ENCODE data around the gene ANKRD12.

The ANKRD12 gene

GRCh38 chr18:9120796-9121195, 15.8 kb upstream of the ANKRD12 start:
- DNase-seq (ENCODE audit: low read depth), result no peak
- TF ChIP-seq CTCF (conservative IDR thresholded peaks at IDR 0.05; ENCODE audit: control insufficient read depth, insufficient read depth, low read depth, low read length), result no peak
- no peak overlapping the region for H3K4me3 ChIP-seq (ENCODE audit: control insufficient read depth, low read depth, low read length)

DNA sequence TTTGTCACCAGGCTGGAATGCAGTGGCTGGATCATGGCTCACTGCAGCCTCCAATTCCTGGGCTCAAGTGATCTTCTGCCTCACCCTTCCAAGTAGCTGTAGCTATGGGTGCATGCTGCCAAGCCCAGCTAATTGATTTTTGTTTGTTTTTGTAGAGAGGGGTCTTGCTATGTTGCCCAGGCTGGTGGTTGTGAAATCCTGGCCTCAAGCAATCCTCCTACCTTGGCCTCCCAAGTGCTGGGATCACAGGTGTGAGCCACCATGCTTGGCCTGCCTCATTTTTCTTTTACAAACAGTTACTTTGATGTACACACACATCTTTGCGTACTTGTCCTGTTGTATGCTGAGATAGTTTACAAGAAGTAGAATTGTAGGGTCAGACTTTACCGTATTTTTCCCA, 13.1 kb upstream of the ANKRD12 start:
- no peak for DNase-seq (ENCODE audit: low read depth)
- H3K4me3 ChIP-seq (ENCODE audit: control insufficient read depth, low read depth, low read length), result no peak overlapping the region
- TF ChIP-seq CTCF (conservative IDR thresholded peaks at IDR 0.05; ENCODE audit: control insufficient read depth, insufficient read depth, low read depth, low read length), result no peak

GRCh38 chr18:9124824-9125223, 11.8 kb upstream of the ANKRD12 start:
- DNase-seq (ENCODE audit: low read depth), result no peak
- TF ChIP-seq CTCF (conservative IDR thresholded peaks at IDR 0.05; ENCODE audit: control insufficient read depth, insufficient read depth, low read depth, low read length), result no peak
- H3K4me3 ChIP-seq (ENCODE audit: control insufficient read depth, low read depth, low read length), result no peak overlapping the region

DNA sequence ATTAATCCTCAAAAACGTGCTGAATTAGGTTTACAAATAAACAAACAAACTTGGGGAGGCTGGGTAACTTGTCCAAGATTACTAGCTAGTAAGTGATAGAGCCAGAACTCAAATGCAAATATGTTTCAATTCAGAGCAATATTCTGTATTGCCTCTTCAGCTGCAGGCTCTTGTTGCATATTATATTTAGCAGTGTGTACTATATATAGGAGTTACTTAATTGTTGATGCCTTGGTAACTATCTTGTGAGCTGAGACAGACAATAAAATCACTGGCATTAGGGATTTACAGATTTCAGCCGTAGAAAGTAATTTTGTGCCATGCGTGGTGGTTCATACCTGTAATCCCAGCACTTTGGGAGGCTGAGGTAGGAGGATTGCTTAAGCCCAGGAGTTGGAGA, 10.2 kb upstream of the ANKRD12 start:
- no peak overlapping the region for H3K4me3 ChIP-seq (ENCODE audit: control insufficient read depth, low read depth, low read length)
- no peak for DNase-seq (ENCODE audit: low read depth)
- TF ChIP-seq CTCF (conservative IDR thresholded peaks at IDR 0.05; ENCODE audit: control insufficient read depth, insufficient read depth, low read depth, low read length), result no peak

GRCh38 chr18:9130195-9130594, 6.4 kb upstream of the ANKRD12 start:
- no peak overlapping the region for H3K4me3 ChIP-seq (ENCODE audit: control insufficient read depth, low read depth, low read length)
- TF ChIP-seq CTCF (conservative IDR thresholded peaks at IDR 0.05; ENCODE audit: control insufficient read depth, insufficient read depth, low read depth, low read length), result no peak
- DNase-seq (ENCODE audit: low read depth), result no peak

- H3K4me3 ChIP-seq (ENCODE audit: control insufficient read depth, low read depth, low read length), result no peak overlapping the region
- DNase-seq (ENCODE audit: low read depth), result peak; percentile 74
- no peak for TF ChIP-seq CTCF (conservative IDR thresholded peaks at IDR 0.05; ENCODE audit: control insufficient read depth, insufficient read depth, low read depth, low read length)
These were observed 5.8 kb upstream of the ANKRD12 start for GRCh38 chr18:9130806-9131205.

- TF ChIP-seq CTCF (conservative IDR thresholded peaks at IDR 0.05; ENCODE audit: control insufficient read depth, insufficient read depth, low read depth, low read length), result no peak
- DNase-seq (ENCODE audit: low read depth), result no peak
- no peak overlapping the region for H3K4me3 ChIP-seq (ENCODE audit: control insufficient read depth, low read depth, low read length)
These were observed 4.0 kb upstream of the ANKRD12 start for GRCh38 chr18:9132628-9133027.

Data from fibroblast of mammary gland (primary cell).